ENCODE data around the gene RANBP3L.
"Not testable (repeated sequence)": the region's sequence is repeated elsewhere in the genome, so short reads cannot be mapped to it uniquely, and the experiment has no call there.

RANBP3L gene

DNA sequence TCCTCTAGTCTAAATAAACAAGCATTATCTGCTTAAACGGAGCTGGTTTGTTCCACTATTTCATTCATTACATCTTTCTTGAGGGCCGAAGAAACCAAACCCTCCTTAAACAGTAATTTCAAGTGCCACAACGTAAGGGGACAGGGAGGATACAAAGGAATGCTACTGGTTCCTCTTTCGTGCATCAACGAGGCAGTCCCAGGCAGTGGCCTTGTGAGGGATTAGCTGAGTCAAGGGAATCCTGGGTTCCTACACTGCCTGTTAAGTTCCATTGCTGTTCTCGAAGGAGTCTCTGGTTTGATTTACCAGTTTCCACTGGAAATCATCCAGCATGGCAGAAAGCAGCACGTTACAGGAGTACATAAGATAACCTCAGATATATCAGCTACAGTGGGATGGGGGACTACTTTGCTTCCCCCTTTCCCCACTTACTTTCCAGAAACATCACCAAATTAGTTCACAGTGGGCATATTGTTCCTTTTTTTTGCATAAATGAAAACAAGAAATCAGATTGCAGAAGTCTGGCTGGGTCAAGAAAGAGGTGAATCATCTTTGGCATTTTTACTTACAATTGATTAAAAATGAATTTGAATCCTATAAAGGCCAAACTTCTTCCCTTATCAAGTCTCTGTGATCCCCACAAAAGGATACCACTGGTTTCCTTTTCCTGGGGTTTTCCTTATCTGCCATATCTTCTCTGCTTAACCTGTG lies 2.5 kb upstream of the RANBP3L start:
- TF ChIP-seq CTCF (IDR thresholded peaks at IDR 0.05; ENCODE audit: extremely low read depth, insufficient read depth, missing control alignments), result no peak
- no peak for DNase-seq (ENCODE audit: low spot score)
- in situ Hi-C loops (cut with MboI; ENCODE audit: low pct_unique_long_range_greater_than_20kb, low sequenced_read_pairs, unreplicated experiment), result no loop called here

- no peak for TF ChIP-seq CTCF (IDR thresholded peaks at IDR 0.05; ENCODE audit: extremely low read depth, insufficient read depth, missing control alignments)
- in situ Hi-C loops (cut with MboI; ENCODE audit: low pct_unique_long_range_greater_than_20kb, low sequenced_read_pairs, unreplicated experiment), result no loop called here
- DNase-seq (ENCODE audit: low spot score), result no peak
Observed at GRCh38 chr5:36300927-36301540, 668 bp downstream of the RANBP3L start.

DNA sequence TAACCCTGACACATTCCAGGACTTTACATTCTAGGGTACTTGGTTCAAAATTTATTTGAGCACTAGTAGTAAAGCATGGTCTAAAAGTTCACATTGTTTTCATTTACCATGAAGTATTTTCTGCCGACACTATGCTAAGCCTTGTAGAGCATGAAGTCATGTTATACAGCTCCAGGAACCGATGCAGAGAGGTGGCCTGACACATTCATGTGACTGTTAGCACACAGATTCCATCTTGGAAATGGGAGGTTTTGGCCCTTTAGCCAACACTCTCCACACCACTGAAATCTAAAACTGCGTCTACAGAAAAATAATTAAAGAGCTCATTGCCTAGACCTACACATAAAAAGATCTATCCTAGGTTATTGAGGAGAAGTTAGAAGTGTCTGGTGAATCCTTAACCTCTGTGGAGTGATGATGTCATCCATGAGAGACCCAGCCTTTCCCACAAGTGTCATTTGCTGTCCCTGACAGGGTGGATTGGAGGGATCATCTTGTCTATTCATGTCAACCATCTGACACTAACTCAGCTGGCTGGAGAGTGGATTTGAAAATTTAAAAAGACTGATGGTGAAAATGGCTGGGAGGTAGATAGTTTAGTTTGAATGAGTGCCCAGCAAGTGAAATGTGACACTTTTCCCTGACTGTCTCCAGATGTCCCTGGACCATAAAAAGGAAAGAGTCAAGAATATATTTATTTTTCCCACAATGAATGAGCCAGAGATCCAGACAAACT lies 1.3 kb downstream of the RANBP3L start:
- no peak for TF ChIP-seq CTCF (IDR thresholded peaks at IDR 0.05; ENCODE audit: extremely low read depth, insufficient read depth, missing control alignments)
- DNase-seq (ENCODE audit: low spot score), result no peak
- in situ Hi-C loops (cut with MboI; ENCODE audit: low pct_unique_long_range_greater_than_20kb, low sequenced_read_pairs, unreplicated experiment), result no loop called here

- DNase-seq (ENCODE audit: low spot score), result no peak
- in situ Hi-C loops (cut with MboI; ENCODE audit: low pct_unique_long_range_greater_than_20kb, low sequenced_read_pairs, unreplicated experiment), result no loop called here
- TF ChIP-seq CTCF (IDR thresholded peaks at IDR 0.05; ENCODE audit: extremely low read depth, insufficient read depth, missing control alignments), result no peak
Observed at GRCh38 chr5:36298552-36298951, 3.1 kb downstream of the RANBP3L start.

DNA sequence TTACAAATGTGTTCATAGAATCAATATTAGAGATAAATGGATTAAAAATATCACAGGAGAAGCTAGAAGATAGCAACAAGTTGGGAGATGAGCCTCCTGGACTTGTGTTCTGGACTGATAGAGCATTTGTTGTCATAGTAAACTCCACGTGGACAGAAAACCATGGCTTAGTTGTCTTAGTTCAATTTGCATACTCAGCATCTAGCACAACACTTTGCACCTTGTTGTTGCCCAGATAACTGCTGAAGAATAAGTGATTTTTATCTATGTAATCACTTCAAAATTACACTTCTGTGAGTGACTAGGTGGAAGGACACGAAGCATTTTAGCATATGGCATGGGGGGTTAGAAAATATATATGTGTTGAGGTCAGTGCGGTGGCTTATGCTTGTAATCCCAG lies 4.0 kb downstream of the RANBP3L start:
- in situ Hi-C loops (cut with MboI; ENCODE audit: low pct_unique_long_range_greater_than_20kb, low sequenced_read_pairs, unreplicated experiment), result no loop called here
- no peak for TF ChIP-seq CTCF (IDR thresholded peaks at IDR 0.05; ENCODE audit: extremely low read depth, insufficient read depth, missing control alignments)
- no peak for DNase-seq (ENCODE audit: low spot score)

DNA sequence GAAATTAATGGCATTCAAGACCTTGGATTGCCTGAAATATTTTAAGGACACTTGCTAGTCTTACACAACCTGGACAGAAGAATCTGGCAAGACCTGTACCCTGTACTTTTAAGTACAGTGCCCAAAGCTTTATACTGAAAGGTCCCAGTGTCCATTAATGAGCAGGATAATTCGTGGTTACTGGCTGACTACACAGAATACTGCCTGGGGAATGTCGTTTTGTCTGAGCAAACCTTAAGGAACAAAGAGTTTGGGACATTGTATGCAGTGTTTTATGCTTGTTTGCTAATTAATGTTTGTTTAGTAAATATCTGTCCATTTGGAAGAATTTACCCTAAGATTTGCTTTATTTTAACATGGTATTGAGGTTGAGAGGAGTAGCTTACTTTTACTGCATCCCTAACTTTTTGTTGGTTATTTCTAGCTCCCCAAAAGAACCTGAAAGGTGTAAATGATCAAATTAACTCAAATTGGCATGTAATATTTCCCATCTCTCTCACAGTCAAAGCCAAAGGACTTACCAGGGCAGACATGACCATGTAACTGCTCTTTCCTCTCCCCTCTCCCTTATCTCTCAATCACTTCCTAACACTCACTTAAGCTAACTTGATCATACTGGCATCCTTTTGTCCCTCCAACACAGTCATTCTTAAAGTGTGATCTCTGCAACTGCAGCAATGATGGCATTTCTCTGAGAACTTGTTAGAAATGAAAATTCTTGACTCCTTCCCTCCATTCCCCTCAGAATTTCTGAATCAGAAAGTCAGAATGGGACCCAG lies 15.7 kb downstream of the RANBP3L start:
- DNase-seq (ENCODE audit: low spot score), result no peak
- no peak for TF ChIP-seq CTCF (IDR thresholded peaks at IDR 0.05; ENCODE audit: extremely low read depth, insufficient read depth, missing control alignments)
- in situ Hi-C loops (cut with MboI; ENCODE audit: low pct_unique_long_range_greater_than_20kb, low sequenced_read_pairs, unreplicated experiment), result no loop called here

DNA sequence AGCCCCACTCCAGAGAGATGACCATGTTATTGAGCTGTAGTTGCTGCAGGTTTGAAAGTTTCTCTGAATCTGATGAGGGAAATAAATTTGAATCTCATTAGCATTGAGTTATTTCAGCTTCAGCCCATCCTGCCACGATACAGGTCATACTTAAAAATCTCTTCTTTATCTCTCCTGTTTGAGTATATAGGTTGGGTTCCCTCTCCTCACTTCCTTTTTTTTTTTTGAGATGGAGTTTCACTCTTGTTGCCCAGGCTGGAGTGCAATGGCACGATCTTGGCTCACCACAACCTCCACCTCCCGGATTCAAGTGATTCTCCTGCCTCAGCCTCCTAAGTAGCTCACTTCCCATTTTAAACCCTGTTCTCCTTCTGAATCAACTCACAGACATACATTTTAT lies 17.9 kb downstream of the RANBP3L start:
- in situ Hi-C loops (cut with MboI; ENCODE audit: low pct_unique_long_range_greater_than_20kb, low sequenced_read_pairs, unreplicated experiment); DNase-seq (ENCODE audit: low spot score): not testable (repeated sequence)
